ENCODE measurements around the gene CAMK1D.

CAMK1D gene

DNA sequence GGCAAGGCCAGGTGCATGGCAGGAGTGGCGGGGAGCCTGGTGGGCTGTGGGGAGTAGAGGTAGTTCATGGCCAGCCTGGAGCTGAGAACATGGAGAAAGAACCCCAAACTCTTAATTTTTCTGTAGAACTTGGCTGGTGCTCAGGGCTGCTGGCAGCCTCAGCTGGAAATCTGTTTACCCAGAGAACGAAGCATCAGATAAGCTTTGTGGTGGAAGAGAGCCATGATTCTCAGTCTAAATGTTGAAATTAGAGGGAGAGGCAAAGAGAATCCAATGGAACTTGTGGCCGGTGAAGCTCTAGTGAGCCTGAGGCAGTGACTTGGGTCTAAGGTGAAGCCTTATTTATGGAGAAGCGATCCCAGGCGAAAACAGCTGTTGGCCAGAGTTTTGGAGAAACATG, 525.8 kb downstream of the CAMK1D start:
- DNase-seq (ENCODE audit: low read depth in 2 of 2), result peak in 1 of 2 donors; percentile 54
- no peak overlapping the region for H3K4me3 ChIP-seq (replicated peaks in 1 of 2; ENCODE audit: low read depth in 2 of 2, low read length in 2 of 2)
- no peak for TF ChIP-seq CTCF (IDR thresholded peaks at IDR 0.05; ENCODE audit: low read depth, low read length)

- no peak for DNase-seq (ENCODE audit: low read depth in 2 of 2)
- H3K4me3 ChIP-seq (replicated peaks in 1 of 2; ENCODE audit: low read depth in 2 of 2, low read length in 2 of 2), result no peak overlapping the region
- no peak for TF ChIP-seq CTCF (IDR thresholded peaks at IDR 0.05; ENCODE audit: low read depth, low read length)
Observed at GRCh38 chr10:12876266-12876665, 526.9 kb downstream of the CAMK1D start.

DNA sequence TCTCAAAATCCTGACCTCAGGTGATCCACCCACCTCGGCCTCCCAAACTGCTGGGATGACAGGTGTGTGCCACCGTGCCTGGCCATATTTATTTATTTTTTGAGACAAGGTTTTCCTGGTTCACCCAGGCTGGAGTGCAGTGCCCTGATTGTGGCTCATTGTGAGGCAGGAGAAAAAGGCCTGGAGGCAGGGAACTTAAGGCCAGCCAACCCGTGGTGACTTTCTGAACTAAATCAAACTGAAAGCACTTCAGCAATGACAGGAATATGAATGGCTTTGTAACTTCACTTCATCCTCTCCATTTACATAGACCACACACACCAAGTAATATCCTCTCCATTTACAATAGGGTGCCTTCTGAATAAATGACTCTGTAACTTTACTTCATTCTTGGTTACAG, 527.8 kb downstream of the CAMK1D start:
- no peak for TF ChIP-seq CTCF (IDR thresholded peaks at IDR 0.05; ENCODE audit: low read depth, low read length)
- no peak overlapping the region for H3K4me3 ChIP-seq (replicated peaks in 1 of 2; ENCODE audit: low read depth in 2 of 2, low read length in 2 of 2)
- no peak for DNase-seq (ENCODE audit: low read depth in 2 of 2)

DNA sequence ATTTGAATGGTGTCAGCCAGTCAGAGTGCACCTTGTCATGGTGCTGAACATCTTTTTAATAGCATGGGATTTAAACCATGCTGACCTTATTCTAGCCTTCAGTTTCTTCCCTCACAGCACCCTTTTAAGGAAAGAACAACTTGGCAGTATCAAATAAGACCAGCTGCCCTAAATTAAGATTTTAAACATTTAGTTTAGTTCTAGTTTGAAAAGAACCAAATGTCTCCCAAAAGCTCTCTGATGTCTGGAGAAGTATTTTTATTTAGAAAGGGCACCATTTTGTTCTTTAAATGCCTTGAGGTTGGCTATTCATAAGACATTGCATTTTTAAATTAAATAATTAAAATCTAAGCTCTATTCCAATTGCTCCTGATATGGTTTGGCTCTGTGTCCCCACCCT, 531.1 kb downstream of the CAMK1D start:
- no peak for TF ChIP-seq CTCF (IDR thresholded peaks at IDR 0.05; ENCODE audit: low read depth, low read length)
- no peak for DNase-seq (ENCODE audit: low read depth in 2 of 2)
- no peak overlapping the region for H3K4me3 ChIP-seq (replicated peaks in 1 of 2; ENCODE audit: low read depth in 2 of 2, low read length in 2 of 2)

DNA sequence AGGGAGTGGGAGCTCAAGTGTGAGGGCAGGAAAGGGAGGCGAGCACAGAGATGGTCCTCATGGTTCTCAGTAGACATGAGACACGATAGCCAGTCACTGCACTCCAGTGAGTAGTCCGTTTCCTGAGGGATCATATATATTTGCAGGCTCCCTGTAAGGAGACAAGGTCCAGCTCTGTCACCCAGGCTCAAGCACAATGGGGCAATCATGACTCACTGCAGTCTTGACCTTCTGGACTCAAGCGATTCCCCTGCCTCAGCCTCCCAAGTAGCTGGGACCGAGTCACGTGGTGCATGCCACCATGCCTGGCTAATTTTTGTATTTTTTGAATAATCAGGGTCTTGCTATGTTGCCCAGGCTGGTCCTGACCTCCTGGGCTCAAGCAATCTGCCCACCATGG, 535.5 kb downstream of the CAMK1D start:
- TF ChIP-seq CTCF (IDR thresholded peaks at IDR 0.05; ENCODE audit: low read depth, low read length), result no peak

More for the DNA sequence above, 535.5 kb downstream of the CAMK1D start:
- no peak overlapping the region for H3K4me3 ChIP-seq (replicated peaks in 1 of 2; ENCODE audit: low read depth in 2 of 2, low read length in 2 of 2)
- no peak for DNase-seq (ENCODE audit: low read depth in 2 of 2)
